Stimulated activated CD8-positive, alpha-beta memory T cell treated with anti-CD3 and anti-CD28 coated beads, Interleukin-15, amount 100 ng/mL, for 24 hours (primary cell): Measurements from ENCODE around the gene OR1F1.

ENCODE experiments used
- DNase-seq: peaks from one replicate; pipeline ENCODE4 v3.0.0-alpha.2; 2020; ENCODE audit warnings: low read depth

OR1F1 gene

DNA sequence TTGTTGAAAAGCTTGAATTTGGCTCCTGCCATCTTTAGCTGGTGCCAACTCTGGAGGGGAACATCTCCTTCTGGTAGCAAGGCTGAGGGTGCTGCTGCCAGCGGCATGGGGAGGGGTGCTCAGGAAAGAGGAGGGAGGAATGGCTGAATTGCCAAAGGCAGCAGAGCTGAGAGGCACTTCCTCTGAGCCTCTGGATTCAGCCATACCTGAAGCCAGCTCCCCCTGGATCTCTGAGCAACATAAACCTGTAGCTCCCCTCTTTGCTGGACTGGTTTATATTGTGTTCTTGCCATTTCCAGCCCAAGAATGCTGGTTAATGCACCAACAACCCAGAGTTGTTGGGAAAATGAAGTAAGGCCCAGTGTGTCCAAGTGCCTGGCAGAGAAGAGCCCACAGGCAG, 61.0 kb downstream of the OR1F1 start:
- DNase-seq, result no peak

DNA sequence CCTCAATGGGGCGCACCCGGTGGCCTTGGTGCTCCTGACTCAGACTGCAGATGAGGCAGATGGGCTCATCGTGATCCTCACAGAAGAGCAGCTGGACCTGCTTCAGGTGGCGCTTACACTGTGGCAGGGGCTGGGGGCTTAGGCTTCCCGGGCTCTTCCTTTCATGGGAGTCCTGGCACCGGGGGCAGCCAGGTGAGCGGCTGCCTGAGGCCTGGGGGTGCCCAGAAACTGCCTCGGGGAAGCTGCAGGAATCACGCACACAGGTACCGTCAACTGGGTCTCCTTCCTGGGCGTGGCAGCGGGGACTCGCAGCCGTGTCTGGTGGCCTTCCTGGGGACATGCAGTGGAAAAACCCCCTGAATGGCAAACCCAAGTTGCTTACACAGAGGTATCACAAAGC, 61.4 kb downstream of the OR1F1 start:
- DNase-seq, result no peak

DNA sequence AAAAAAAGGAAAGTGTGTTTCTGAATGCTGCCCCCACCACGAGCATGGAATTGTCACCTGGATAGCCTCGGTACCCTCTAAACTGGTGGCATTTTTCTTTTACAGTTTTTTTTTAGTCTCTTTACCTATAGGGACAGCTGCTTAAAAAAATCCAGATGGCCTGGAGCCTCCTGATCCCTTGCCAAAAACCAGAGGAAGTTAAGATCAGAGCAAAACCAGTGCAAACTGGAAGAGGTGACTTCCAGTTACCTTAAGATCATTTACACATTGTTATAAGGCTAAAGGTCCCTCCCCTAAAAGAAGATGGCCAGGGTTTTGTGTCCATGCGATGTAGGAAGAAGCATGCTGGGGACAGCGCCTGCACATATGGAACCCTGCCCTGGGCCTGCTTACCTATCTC, 65.0 kb downstream of the OR1F1 start:
- DNase-seq, result no peak

DNA sequence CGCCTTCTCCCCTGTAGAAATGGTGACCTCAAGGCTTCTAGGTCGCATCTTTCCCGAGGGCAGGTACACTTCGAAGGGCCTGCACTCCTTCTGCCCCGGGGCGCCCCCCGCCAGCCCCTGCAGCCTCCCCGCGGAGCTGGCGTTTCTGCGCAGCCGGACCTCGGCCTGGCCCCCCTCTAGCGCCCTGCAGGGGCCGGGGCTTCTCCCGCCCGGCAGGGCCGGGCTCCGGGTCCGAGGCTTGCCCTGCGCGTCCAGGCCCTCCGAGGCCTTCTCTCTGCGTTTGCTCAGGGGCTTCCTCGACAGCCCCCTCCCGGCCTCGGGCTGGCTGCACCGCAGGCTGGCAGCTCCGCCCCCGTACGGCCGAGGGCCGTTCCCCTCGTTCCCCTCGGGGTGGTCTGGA, 66.3 kb downstream of the OR1F1 start:
- no peak for DNase-seq
